Lower leg skin (tissue), 4 donors: ENCODE results near the gene CAMK1. TPM values are rescaled to one million over a fixed set of nuclear protein-coding genes. Genes with fewer than 3 reads are reported as not detected.

ENCODE experiments used
- DNase-seq, 2 donors: peaks; one replicate each; pipeline ENCODE4 v3.0.0-alpha.2; 2019; ENCODE audit warnings: low spot score in 2 of 2
- H3K4me3 ChIP-seq: fragments of 200-600 bp; sonication (generic); 2 replicates; pipeline ENCODE4 v1.5.1; 2017; ENCODE audit warnings: mild to moderate bottlenecking, low read depth; ENCODE audit not compliant: poor library complexity, severe bottlenecking
- POLR2A ChIP-seq, 2 donors: fragments of 450-650 bp; IDR thresholded peaks; one replicate each; pipeline ENCODE4 v1.6.1; 2016 to 2017; ENCODE audit warnings: antibody characterized with exemption in 2 of 2, mild to moderate bottlenecking in 1 of 2, moderate library complexity in 1 of 2
- WGBS, 2 donors: methylation state at CpG; one replicate each; pipeline ENCODE4 v1.1.5; 2018; 5-methylcytosine and 5-hydroxymethylcytosine counted together
- intact Hi-C: fragments of 100-400 bp; cut with DNase I; formaldehyde crosslinking; loops from one replicate; pipeline ENCODE4 v1.15.0; 2023; ENCODE audit warnings: low total_unique reads
- total RNA-seq, 4 donors: library from RNA; depleted of rRNA; stranded (reverse); fragments of >200 nt; gene quantifications; one replicate each; pipeline ENCODE4 v1.1.0, GENCODE V29; 2016
- TF ChIP-seq, protein P1 (sequence below), 3 donors: fragments of 450-650 bp; IDR thresholded peaks; one replicate each; pipeline ENCODE4 v1.5.1; 2016; ENCODE audit warnings: antibody characterized with exemption in 3 of 3, mild to moderate bottlenecking in 3 of 3, moderate library complexity in 2 of 3

The CAMK1 gene
- total RNA-seq, 4 donors from 2014 or later: 3.1 to 10.1 (median 9.4) TPM

DNA sequence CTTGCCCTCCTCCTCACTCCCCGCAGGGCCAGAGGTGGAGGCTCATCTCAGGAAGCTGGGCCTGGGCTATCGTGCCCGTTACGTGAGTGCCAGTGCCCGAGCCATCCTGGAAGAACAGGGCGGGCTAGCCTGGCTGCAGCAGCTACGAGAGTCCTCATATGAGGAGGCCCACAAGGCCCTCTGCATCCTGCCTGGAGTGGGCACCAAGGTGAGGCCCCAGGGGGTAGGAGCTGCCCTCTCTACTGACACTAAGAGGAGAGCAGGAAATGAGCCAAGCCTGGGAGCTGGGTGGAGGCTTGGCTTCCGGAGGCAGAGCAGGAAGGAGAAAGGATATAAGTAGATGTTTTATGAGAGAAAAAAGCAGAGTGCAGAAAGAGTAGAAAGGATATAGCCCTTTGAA, 15.1 kb downstream of the CAMK1 start:
- WGBS, 2 donors: 56 to 67% methylated on average over 8 of the region's 8 CpGs
- no peak overlapping the region for H3K4me3 ChIP-seq
- intact Hi-C loops: no loop called here
- no peak for DNase-seq
- TF ChIP-seq POLR2A (IDR thresholded peaks at IDR 0.05): no peak
- TF ChIP-seq, protein P1, sequence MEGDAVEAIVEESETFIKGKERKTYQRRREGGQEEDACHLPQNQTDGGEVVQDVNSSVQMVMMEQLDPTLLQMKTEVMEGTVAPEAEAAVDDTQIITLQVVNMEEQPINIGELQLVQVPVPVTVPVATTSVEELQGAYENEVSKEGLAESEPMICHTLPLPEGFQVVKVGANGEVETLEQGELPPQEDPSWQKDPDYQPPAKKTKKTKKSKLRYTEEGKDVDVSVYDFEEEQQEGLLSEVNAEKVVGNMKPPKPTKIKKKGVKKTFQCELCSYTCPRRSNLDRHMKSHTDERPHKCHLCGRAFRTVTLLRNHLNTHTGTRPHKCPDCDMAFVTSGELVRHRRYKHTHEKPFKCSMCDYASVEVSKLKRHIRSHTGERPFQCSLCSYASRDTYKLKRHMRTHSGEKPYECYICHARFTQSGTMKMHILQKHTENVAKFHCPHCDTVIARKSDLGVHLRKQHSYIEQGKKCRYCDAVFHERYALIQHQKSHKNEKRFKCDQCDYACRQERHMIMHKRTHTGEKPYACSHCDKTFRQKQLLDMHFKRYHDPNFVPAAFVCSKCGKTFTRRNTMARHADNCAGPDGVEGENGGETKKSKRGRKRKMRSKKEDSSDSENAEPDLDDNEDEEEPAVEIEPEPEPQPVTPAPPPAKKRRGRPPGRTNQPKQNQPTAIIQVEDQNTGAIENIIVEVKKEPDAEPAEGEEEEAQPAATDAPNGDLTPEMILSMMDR (IDR thresholded peaks at IDR 0.05): no peak

DNA sequence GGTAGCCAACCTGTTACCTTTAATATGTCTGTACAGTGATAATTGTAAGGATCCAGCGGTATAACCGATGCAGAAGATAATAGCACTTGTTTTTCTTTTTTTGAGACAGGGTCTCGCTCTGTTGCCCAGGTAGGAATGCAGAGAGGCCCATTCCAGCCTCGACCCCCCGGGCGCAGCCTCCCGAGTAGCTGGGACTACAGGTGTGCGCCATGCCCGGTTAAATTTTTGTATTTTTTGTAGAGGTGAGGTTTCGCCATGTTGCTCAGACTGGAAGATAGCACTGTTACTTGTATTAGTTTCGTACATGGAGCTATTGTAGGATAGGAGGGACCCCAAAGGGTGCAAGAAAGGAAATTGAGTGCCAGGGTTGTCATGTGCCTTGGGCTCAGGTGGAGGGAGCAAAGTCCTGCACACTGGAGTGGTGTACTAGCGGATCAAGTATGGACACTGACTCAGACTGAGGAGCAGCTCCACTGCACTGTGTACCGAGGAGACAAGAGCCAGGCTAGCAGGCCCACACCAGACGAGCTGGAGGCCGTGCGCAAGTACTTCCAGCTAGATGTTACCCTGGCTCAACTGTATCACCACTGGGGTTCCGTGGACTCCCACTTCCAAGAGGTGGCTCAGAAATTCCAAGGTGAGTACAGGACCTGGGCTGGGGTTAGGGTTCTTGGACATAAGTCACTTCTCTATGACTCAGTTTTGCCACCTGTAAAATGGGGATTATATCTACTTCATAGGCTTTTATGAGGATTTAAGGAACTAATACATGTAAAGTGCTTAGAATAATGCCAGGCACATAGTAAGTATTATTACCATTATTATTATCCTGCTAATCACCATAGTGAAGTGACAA, 19.0 kb downstream of the CAMK1 start:
- intact Hi-C loops: no loop called here

DNA sequence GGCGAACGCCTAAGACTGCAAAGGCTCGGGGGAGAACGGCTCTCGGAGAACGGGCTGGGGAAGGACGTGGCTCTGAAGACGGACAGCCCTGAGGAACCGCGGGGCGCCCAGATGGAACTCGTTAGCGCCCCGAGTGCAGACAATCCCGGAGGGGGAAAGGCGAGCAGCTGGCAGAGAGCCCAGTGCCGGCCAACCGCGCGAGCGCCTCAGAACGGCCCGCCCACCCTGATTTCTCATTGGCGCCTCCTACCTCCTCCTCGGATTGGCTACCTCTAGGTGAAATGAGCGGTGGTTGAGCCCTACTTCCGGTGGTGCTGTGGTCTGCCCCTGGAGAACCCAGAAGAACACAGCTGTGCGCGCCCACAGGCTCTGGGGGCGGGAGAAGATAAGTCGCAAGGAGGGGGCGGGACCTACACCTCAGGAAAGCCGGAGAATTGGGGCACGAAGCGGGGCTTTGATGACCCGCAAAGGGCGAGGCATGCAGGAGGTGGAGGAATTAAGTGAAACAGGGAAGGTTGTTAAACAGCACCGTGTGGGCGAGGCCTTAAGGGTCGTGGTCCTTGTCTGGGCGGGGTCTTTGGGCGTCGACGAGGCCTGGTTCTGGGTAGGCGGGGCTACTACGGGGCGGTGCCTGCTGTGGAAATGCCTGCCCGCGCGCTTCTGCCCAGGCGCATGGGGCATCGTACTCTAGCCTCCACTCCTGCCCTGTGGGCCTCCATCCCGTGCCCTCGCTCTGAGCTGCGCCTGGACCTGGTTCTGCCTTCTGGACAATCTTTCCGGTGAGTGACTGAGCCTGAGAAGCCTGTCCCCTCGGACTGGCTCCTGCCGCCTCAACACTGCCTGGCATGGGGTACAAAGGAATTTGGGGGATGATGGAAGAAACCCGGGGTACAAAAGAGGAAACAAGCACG, 19.8 kb downstream of the CAMK1 start, which contains the start of gene OGG1:
Gene OGG1, plus strand, starts transcription at position 308 of the 911 bp plus-strand sequence. Its CDS starts 335 bp downstream, at position 643.
- WGBS, 2 donors: 0% methylated on average over 55 to 56 of the region's 60 CpGs
- no peak for TF ChIP-seq POLR2A (IDR thresholded peaks at IDR 0.05)
- TF ChIP-seq, protein P1 (IDR thresholded peaks at IDR 0.05): no peak
- peak; percentile 98 to 99 for DNase-seq
- intact Hi-C loops: no loop called here
- peak within 1 kb of the TSS; percentile 65 for H3K4me3 ChIP-seq

More for the DNA sequence above, 19.0 kb downstream of the CAMK1 start:
- TF ChIP-seq, protein P1 (IDR thresholded peaks at IDR 0.05): no peak
- TF ChIP-seq POLR2A (IDR thresholded peaks at IDR 0.05): no peak
- H3K4me3 ChIP-seq: peak overlapping the region; percentile 65
- WGBS, 2 donors: 36% methylated on average over 17 of the region's 17 CpGs
- DNase-seq: no peak

DNA sequence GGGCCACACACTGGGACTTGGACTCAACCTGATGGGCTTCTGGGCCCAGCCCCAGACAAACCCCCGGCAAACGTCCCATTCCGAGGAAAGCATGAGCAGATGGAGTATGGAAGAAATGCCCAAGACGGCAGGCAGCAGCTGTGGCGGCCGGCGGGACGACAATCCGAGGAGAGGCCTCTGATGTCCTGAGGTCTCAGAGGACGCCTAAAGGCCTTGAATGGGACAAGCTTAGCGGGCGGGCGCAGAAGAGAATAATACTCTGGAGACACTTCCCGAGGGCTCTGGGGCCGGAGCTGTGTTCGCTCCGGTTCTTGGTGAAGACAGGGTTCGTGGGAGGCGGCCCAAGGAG, 20.5 kb downstream of the CAMK1 start:
- H3K4me3 ChIP-seq: peak overlapping the region; percentile 65
- WGBS, 2 donors: 3 to 8% methylated on average over 19 of the region's 19 CpGs
- no peak for DNase-seq
- no peak for TF ChIP-seq POLR2A (IDR thresholded peaks at IDR 0.05)
- TF ChIP-seq, protein P1 (IDR thresholded peaks at IDR 0.05): no peak
- intact Hi-C loops: no loop called here

DNA sequence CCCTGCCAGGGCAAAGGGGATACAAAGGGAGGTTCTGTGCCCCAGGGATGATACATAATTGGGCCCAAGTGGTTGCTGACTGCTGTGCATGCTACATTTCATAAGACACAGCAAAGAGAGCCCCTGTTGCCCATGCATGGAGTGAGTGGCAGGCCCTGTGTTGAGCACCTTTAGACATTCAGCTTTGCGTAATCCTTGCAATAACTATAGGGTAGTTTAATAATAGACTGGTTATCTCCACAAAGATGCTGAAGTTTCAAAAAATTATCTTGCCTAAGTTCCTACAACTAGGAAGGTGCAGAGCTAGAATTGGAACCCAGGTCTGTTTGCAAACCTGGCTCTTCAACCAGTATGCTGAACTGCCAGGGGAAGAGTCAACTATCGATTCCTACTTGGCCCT, 21.7 kb downstream of the CAMK1 start:
- intact Hi-C loops: no loop called here
- no peak for DNase-seq
- H3K4me3 ChIP-seq: no peak overlapping the region
- TF ChIP-seq, protein P1 (IDR thresholded peaks at IDR 0.05): no peak
- TF ChIP-seq POLR2A (IDR thresholded peaks at IDR 0.05): no peak
- 93 to 97% methylated on average over 2 of the region's 2 CpGs for WGBS, 2 donors
